NB4 (cell line): ENCODE data around the gene WASF3.

Source experiments
- POLR2A ChIP-seq: IDR thresholded peaks from 2 replicates; pipeline ENCODE4 v1.6.1; 2011; ENCODE audit warnings: mild to moderate bottlenecking; ENCODE audit not compliant: insufficient read length; ENCODE audit errors: extremely low read depth
- TF ChIP-seq, protein P1 (sequence below): IDR thresholded peaks from one replicate; pipeline ENCODE4 v1.5.1; 2012; ENCODE audit warnings: low read depth, low read length
- TF ChIP-seq, protein P2 (sequence below): IDR thresholded peaks from 2 replicates; pipeline ENCODE4 v1.6.1; 2011; ENCODE audit warnings: low read depth, low read length

DNA sequence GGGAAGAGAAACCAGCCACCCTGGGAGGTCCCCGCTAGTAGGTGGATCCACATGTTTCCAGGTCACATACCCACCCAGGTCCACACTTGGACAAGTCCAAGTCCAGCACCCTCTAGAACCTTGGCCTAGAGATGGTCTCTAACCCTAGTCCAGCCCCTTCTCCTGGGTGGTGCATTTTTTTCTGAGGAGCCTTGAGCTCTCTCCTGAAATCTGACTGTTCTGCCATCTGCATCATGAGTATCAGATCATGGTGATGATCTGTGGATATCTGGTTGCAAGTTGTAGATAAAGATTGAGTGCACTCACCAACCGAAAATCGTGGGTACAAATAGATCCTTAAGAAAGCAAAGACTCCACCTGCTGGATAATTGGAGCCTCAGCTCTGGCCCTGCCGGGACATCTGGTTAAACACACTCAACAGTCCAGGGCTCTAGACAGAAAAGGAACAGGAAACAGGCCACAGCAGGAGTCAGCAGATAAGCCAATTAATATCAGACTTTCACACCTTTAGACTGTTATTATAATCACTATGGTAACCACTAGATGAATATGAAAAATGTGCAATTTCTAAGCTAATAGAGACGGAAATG, 162.0 kb downstream of the WASF3 start:
- no peak for TF ChIP-seq POLR2A
- TF ChIP-seq, protein P1, sequence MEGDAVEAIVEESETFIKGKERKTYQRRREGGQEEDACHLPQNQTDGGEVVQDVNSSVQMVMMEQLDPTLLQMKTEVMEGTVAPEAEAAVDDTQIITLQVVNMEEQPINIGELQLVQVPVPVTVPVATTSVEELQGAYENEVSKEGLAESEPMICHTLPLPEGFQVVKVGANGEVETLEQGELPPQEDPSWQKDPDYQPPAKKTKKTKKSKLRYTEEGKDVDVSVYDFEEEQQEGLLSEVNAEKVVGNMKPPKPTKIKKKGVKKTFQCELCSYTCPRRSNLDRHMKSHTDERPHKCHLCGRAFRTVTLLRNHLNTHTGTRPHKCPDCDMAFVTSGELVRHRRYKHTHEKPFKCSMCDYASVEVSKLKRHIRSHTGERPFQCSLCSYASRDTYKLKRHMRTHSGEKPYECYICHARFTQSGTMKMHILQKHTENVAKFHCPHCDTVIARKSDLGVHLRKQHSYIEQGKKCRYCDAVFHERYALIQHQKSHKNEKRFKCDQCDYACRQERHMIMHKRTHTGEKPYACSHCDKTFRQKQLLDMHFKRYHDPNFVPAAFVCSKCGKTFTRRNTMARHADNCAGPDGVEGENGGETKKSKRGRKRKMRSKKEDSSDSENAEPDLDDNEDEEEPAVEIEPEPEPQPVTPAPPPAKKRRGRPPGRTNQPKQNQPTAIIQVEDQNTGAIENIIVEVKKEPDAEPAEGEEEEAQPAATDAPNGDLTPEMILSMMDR, result peak; percentile 71
- TF ChIP-seq, protein P2, sequence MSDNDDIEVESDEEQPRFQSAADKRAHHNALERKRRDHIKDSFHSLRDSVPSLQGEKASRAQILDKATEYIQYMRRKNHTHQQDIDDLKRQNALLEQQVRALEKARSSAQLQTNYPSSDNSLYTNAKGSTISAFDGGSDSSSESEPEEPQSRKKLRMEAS, result peak; percentile 76
